ENCODE data around the gene ZNF423. TPM values are rescaled to one million over a fixed set of nuclear protein-coding genes. Genes with fewer than 3 reads are reported as not detected.
A peak's percentile ranks its signal among the peaks of the same experiment; 100 is the strongest.

The ZNF423 gene
- total and polyA plus RNA-seq, 7 donors = 0.69 to 19.7 (median 3.6) TPM

- intact Hi-C loops (cut with DNase I) = no loop called here
- no peaks in the 10 kb centered on the region for H3K9me3 ChIP-seq
- peaks cover 0 to 12% (median 6%) of the 10 kb centered on the region in 4 donors for H3K4me1 ChIP-seq
- H3K27ac ChIP-seq = no peak overlapping the region
- WGBS, 2 donors = 79 to 85% methylated on average over 11 of the region's 11 CpGs
- no peak overlapping the region for H3K4me3 ChIP-seq
- TF ChIP-seq, protein P1, sequence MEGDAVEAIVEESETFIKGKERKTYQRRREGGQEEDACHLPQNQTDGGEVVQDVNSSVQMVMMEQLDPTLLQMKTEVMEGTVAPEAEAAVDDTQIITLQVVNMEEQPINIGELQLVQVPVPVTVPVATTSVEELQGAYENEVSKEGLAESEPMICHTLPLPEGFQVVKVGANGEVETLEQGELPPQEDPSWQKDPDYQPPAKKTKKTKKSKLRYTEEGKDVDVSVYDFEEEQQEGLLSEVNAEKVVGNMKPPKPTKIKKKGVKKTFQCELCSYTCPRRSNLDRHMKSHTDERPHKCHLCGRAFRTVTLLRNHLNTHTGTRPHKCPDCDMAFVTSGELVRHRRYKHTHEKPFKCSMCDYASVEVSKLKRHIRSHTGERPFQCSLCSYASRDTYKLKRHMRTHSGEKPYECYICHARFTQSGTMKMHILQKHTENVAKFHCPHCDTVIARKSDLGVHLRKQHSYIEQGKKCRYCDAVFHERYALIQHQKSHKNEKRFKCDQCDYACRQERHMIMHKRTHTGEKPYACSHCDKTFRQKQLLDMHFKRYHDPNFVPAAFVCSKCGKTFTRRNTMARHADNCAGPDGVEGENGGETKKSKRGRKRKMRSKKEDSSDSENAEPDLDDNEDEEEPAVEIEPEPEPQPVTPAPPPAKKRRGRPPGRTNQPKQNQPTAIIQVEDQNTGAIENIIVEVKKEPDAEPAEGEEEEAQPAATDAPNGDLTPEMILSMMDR (IDR thresholded peaks at IDR 0.05) = no peak
- TF ChIP-seq POLR2AphosphoS5 (IDR thresholded peaks at IDR 0.05) (no peak), EP300 (IDR thresholded peaks at IDR 0.05) (no peak), POLR2A (IDR thresholded peaks at IDR 0.05) (no peak)
- no peaks in the 10 kb centered on the region for H3K36me3 ChIP-seq
- H3K27me3 ChIP-seq = no peaks in the 10 kb centered on the region
- DNase-seq = no peak
These were observed 183.2 kb downstream of the ZNF423 start for GRCh38 chr16:49672753-49673152.

DNA sequence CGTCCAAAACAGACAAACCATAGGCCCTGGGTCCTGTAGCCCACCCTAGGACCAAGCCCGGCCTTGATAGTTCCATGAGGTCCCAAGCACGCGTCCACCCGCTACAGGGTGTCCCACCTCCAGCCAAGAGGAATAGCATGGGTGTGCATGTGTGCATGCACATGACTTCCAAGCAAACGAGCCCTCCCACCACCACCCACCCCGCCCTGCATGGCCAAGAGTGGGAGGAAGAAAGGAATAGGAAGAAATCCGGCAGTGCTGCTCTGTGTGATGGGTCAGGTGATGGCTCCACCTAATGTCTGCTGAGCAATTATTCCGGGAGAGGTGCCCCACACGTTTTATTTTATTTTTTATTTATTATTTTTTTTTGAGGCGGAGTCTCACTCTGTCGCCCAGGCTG, 184.6 kb downstream of the ZNF423 start:
- Histone ChIP-seq H3K27ac (no peak overlapping the region), H3K9me3 (no peaks in the 10 kb centered on the region), H3K4me1 (peaks cover 0 to 12% (median 6%) of the 10 kb centered on the region in 4 donors), H3K27me3 (no peaks in the 10 kb centered on the region), H3K4me3 (no peak overlapping the region), H3K36me3 (no peaks in the 10 kb centered on the region)
- intact Hi-C loops (cut with DNase I) = no loop called here
- DNase-seq = no peak
- 74 to 87% methylated on average over 12 of the region's 12 CpGs for WGBS, 2 donors
- TF ChIP-seq EP300 (IDR thresholded peaks at IDR 0.05) (no peak), POLR2AphosphoS5 (IDR thresholded peaks at IDR 0.05) (no peak), POLR2A (IDR thresholded peaks at IDR 0.05) (no peak)
- TF ChIP-seq, protein P1 (IDR thresholded peaks at IDR 0.05) = no peak

DNA sequence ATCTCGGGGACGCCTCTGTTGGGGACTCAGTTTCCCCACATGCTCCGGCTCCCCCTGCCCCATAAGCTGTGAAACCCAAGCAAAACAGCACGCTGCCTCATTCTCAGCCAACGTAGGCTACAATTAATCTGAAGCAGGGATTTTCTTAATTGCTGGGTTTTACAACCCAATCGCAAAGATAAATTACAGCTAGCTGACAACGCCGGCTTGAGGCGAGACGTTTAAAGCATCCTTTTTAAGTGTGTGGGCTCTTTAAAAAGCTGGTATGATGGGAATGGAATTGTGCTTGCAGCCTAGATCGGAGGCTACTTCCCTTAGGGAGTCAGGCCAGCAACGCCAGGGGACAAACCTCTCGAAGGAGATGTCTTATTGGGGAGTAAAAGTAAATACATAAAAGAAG, 185.3 kb downstream of the ZNF423 start:
- intact Hi-C loops (cut with DNase I) = no loop called here

GRCh38 chr16:49665482-49666230, 190.3 kb downstream of the ZNF423 start:
- TF ChIP-seq, protein P1 (IDR thresholded peaks at IDR 0.05) = no peak
- no peak for TF ChIP-seq POLR2AphosphoS5 (IDR thresholded peaks at IDR 0.05)
- no peak for TF ChIP-seq POLR2A (IDR thresholded peaks at IDR 0.05)
- TF ChIP-seq EP300 (IDR thresholded peaks at IDR 0.05) = no peak
- 87 to 91% methylated on average over 18 of the region's 18 CpGs for WGBS, 2 donors
- no peak for DNase-seq
- no peaks in the 10 kb centered on the region for H3K9me3 ChIP-seq
- peak overlapping the region in 3 of 4 donors; percentile 79 to 87 (median 84) for H3K27ac ChIP-seq
- H3K4me1 ChIP-seq = peaks cover 0 to 45% (median 36%) of the 10 kb centered on the region in 4 donors
- H3K36me3 ChIP-seq = no peaks in the 10 kb centered on the region
- intact Hi-C loops (cut with DNase I) = no loop called here
- H3K4me3 ChIP-seq = no peak overlapping the region
- H3K27me3 ChIP-seq = no peaks in the 10 kb centered on the region

More for the DNA sequence above, 185.3 kb downstream of the ZNF423 start:
- no peaks in the 10 kb centered on the region for H3K36me3 ChIP-seq
- no peak overlapping the region for H3K27ac ChIP-seq
- peaks cover 0 to 12% (median 6%) of the 10 kb centered on the region in 4 donors for H3K4me1 ChIP-seq
- DNase-seq = no peak
- no peaks in the 10 kb centered on the region for H3K27me3 ChIP-seq
- H3K4me3 ChIP-seq = no peak overlapping the region
- 32 to 66% methylated on average over 13 of the region's 13 CpGs for WGBS, 2 donors
- TF ChIP-seq EP300 (IDR thresholded peaks at IDR 0.05) (no peak), POLR2AphosphoS5 (IDR thresholded peaks at IDR 0.05) (no peak), POLR2A (IDR thresholded peaks at IDR 0.05) (no peak)
- TF ChIP-seq, protein P1 (IDR thresholded peaks at IDR 0.05) = no peak
- no peaks in the 10 kb centered on the region for H3K9me3 ChIP-seq
